ENCODE data around the gene C14orf39.
"Not testable (repeated sequence)": the region's sequence is repeated elsewhere in the genome, so short reads cannot be mapped to it uniquely, and the experiment has no call there.

Gene C14orf39

GRCh38 chr14:60430276-60430675 lies 55.6 kb downstream of the C14orf39 start:
- no peak for TF ChIP-seq CTCF (IDR thresholded peaks at IDR 0.05; ENCODE audit: control insufficient read depth, extremely low read depth, insufficient read depth)
- H3K4me3 ChIP-seq (ENCODE audit: low read depth, low read length), result no peak overlapping the region
- DNase-seq (ENCODE audit: low read depth), result no peak

- no peak for TF ChIP-seq CTCF (IDR thresholded peaks at IDR 0.05; ENCODE audit: control insufficient read depth, extremely low read depth, insufficient read depth)
- H3K4me3 ChIP-seq (ENCODE audit: low read depth, low read length), result no peak overlapping the region
- DNase-seq (ENCODE audit: low read depth), result no peak
Observed at GRCh38 chr14:60420050-60420449, 65.8 kb downstream of the C14orf39 start.

GRCh38 chr14:60397550-60397949 lies 88.3 kb downstream of the C14orf39 start:
- DNase-seq (ENCODE audit: low read depth); H3K4me3 ChIP-seq (ENCODE audit: low read depth, low read length): not testable (repeated sequence)

- TF ChIP-seq CTCF (IDR thresholded peaks at IDR 0.05; ENCODE audit: control insufficient read depth, extremely low read depth, insufficient read depth), result no peak
- H3K4me3 ChIP-seq (ENCODE audit: low read depth, low read length), result no peak overlapping the region
- DNase-seq (ENCODE audit: low read depth), result no peak
Observed at GRCh38 chr14:60396718-60397343, 89.0 kb downstream of the C14orf39 start.
